Loucy (cell line): ENCODE measurements around the gene LRRC26.

Source experiments
- CTCF ChIP-seq: fragments of 200-600 bp; sonication (generic); conservative IDR thresholded peaks from 2 replicates; pipeline ENCODE4 v1.5.1; 2014; ENCODE audit warnings: mild to moderate bottlenecking, antibody characterized with exemption, low read length
- EZH2phosphoT487 ChIP-seq: fragments of 200-600 bp; IDR thresholded peaks from 2 replicates; pipeline ENCODE4 v1.6.1; 2018; ENCODE audit warnings: antibody characterized with exemption, mild to moderate bottlenecking, moderate library complexity, borderline replicate concordance

- TF ChIP-seq CTCF (no peak), EZH2phosphoT487 (no peak)
These were observed 22.1 kb downstream of the LRRC26 start for GRCh38 chr9:137147793-137148160.
